Measurements from ENCODE around the gene BAD. TPM values are rescaled to one million over a fixed set of nuclear protein-coding genes. Genes with fewer than 3 reads are reported as not detected.

Gene BAD
- total and polyA plus RNA-seq, 2 of the 13 experiments (the other 11 are each of a cell fraction or from before 2014, with no cell fraction given) = 17.9 to 28.5 TPM

GRCh38 chr11:64284962-64285884, 758 bp upstream of the BAD start, which contains the start of gene GPR137 (continued):
- TF ChIP-seq AHDC1 (CRISPR knock-in tag; IDR thresholded peaks at IDR 0.05; ENCODE audit: borderline replicate concordance) = no peak
- TF ChIP-seq SETDB1 (CRISPR knock-in tag; IDR thresholded peaks at IDR 0.05; ENCODE audit: borderline replicate concordance) = no peak
- no peak for TF ChIP-seq ZNF484 (CRISPR knock-in tag; IDR thresholded peaks at IDR 0.05; ENCODE audit: borderline replicate concordance, low read depth)
- TF ChIP-seq IRF9 (CRISPR knock-in tag; IDR thresholded peaks at IDR 0.05; ENCODE audit: borderline replicate concordance) = no peak
- TF ChIP-seq, protein P1, sequence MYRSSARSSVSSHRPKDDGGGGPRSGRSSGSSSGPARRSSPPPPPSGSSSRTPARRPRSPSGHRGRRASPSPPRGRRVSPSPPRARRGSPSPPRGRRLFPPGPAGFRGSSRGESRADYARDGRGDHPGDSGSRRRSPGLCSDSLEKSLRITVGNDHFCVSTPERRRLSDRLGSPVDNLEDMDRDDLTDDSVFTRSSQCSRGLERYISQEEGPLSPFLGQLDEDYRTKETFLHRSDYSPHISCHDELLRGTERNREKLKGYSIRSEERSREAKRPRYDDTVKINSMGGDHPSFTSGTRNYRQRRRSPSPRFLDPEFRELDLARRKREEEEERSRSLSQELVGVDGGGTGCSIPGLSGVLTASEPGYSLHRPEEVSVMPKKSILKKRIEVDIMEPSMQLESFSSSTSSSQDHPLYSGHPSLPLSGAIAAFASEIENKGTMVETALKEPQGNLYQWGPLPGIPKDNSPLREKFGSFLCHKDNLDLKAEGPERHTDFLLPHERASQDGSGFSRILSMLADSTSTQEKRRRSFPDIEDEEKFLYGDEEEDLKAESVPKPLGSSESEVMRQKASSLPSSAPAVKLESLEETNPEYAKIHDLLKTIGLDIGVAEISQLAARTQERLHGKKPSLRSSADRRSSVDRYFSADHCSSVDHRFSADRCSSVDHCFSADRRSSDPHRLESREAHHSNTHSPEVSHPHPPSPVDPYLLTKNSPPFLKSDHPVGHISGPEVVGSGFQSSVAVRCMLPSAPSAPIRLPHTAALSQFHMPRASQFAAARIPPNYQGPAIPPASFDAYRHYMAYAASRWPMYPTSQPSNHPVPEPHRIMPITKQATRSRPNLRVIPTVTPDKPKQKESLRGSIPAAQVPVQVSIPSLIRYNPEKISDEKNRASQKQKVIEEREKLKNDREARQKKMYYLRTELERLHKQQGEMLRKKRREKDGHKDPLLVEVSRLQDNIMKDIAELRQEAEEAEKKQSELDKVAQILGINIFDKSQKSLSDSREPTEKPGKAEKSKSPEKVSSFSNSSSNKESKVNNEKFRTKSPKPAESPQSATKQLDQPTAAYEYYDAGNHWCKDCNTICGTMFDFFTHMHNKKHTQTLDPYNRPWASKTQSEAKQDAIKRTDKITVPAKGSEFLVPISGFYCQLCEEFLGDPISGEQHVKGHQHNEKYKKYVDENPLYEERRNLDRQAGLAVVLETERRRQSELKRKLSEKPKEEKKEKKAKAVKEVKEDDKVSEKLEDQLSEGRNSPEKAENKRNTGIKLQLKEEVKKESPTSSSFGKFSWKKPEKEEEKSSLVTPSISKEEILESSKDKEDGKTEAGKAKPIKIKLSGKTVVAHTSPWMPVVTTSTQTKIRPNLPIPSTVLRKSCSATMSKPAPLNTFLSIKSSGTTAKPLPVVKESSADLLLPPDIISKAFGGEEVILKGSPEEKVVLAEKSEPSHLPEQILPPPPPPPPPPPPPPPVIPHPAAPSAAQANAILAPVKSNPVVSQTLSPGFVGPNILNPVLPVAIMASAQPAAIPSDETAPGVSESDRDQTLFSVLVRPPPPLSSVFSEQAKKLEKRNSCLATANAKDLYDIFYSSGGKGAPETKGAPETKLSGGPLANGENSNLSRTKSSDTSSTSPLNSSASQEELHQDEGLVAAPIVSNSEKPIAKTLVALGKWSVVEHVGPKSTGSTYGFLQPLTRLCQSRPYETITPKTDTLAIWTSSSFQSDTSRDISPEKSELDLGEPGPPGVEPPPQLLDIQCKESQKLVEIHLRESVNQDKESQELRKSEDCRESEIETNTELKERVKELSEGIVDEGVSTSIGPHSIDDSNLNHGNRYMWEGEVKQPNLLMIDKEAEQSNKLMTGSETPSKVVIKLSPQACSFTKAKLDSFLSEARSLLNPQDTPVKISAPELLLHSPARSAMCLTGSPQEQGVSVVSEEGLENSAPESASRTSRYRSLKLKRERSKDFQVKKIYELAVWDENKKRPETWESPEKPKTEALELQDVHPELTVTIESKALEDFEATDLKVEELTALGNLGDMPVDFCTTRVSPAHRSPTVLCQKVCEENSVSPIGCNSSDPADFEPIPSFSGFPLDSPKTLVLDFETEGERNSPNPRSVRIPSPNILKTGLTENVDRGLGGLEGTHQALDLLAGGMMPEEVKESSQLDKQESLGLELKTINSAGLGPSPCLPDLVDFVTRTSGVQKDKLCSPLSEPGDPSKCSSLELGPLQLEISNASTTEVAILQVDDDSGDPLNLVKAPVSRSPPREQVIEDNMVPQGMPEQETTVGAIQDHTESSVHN (CRISPR knock-in tag; IDR thresholded peaks at IDR 0.05) = no peak
- no peak for TF ChIP-seq ZNF232 (CRISPR knock-in tag; IDR thresholded peaks at IDR 0.05; ENCODE audit: borderline replicate concordance)
- 0 out of 4 replicates have a peak, but pooled peaks of 1 of the 2 experiments have one; percentile 18 for TF ChIP-seq KLF16 (CRISPR knock-in tag; IDR thresholded peaks at IDR 0.05)
- no peak for TF ChIP-seq PAWR (CRISPR knock-in tag; IDR thresholded peaks at IDR 0.05; ENCODE audit: borderline replicate concordance)
- no peak for TF ChIP-seq ZNF30 (CRISPR knock-in tag; IDR thresholded peaks at IDR 0.05)
- TF ChIP-seq ZNF124 (CRISPR knock-in tag; IDR thresholded peaks at IDR 0.05) = no peak
- no peak for TF ChIP-seq HIVEP1 (CRISPR knock-in tag; IDR thresholded peaks at IDR 0.05)
